Astrocyte (in vitro differentiated cells and primary cell): ENCODE data around the gene PARD3B. TPM values are rescaled to one million over a fixed set of nuclear protein-coding genes. Genes with fewer than 3 reads are reported as not detected.

ENCODE experiments used
- DNase-seq: peaks from one replicate; pipeline ENCODE4 v3.0.0-alpha.2; 2010; ENCODE audit warnings: low read depth
- FAIRE-seq: peaks from 2 replicates; lab custom pipeline; 2011; peaks lifted over from hg19 to GRCh38; lab: Jason Lieb, UNC
- H2AFZ ChIP-seq: 2 replicates; pipeline ENCODE4 v1.6.0; 2012; ENCODE audit warnings: low read depth, low read length, inconsistent platforms
- H3K27ac ChIP-seq: 2 replicates; pipeline ENCODE4 v1.5.1; 2011; ENCODE audit warnings: low read depth, low read length, inconsistent platforms
- H3K27me3 ChIP-seq: 2 replicates; pipeline ENCODE4 v1.6.0; 2011; ENCODE audit warnings: low read length, inconsistent platforms; ENCODE audit not compliant: insufficient read depth
- H3K36me3 ChIP-seq: 2 replicates; pipeline ENCODE4 v1.5.1; 2011; ENCODE audit warnings: low read length, inconsistent platforms; ENCODE audit not compliant: insufficient read depth
- H3K4me1 ChIP-seq: 2 replicates; pipeline ENCODE4 v1.5.1; 2011; ENCODE audit warnings: low read length, inconsistent platforms; ENCODE audit not compliant: insufficient read depth
- H3K4me2 ChIP-seq: 2 replicates; pipeline ENCODE4 v1.6.0; 2012; ENCODE audit warnings: low read length, inconsistent platforms
- H3K4me3 ChIP-seq: 2 replicates; pipeline ENCODE4 v1.5.1; 2011; ENCODE audit warnings: low read depth, mild to moderate bottlenecking, low read length, inconsistent platforms; ENCODE audit not compliant: insufficient read depth
- H3K79me2 ChIP-seq: 2 replicates; pipeline ENCODE4 v1.6.0; 2012; ENCODE audit warnings: mild to moderate bottlenecking, low read length, inconsistent platforms; ENCODE audit not compliant: insufficient read depth
- H3K9ac ChIP-seq: 2 replicates; pipeline ENCODE4 v1.6.0; 2012; ENCODE audit warnings: mild to moderate bottlenecking, low read length, inconsistent platforms
- H3K9me3 ChIP-seq: 2 replicates; pipeline ENCODE4 v1.5.1; 2012; ENCODE audit warnings: low read depth, mild to moderate bottlenecking, low read length, inconsistent platforms; ENCODE audit not compliant: insufficient read depth
- H4K20me1 ChIP-seq: 2 replicates; pipeline ENCODE4 v1.6.0; 2012; ENCODE audit warnings: low read length, inconsistent platforms; ENCODE audit not compliant: insufficient read depth
- H3K27ac Mint-ChIP-seq: one replicate; pipeline ENCODE4 v1.8.0; 2021; ENCODE audit warnings: mild to moderate bottlenecking, mixed read lengths; ENCODE audit not compliant: unreplicated experiment
- H3K27me3 Mint-ChIP-seq: one replicate; pipeline ENCODE4 v1.8.0; 2021; ENCODE audit warnings: low read depth, mixed read lengths; ENCODE audit not compliant: unreplicated experiment
- H3K36me3 Mint-ChIP-seq: one replicate; pipeline ENCODE4 v1.8.0; 2021; ENCODE audit warnings: low read depth, mixed read lengths; ENCODE audit not compliant: unreplicated experiment
- H3K4me1 Mint-ChIP-seq: one replicate; pipeline ENCODE4 v1.8.0; 2021; ENCODE audit warnings: low read depth, mixed read lengths; ENCODE audit not compliant: unreplicated experiment
- H3K4me3 Mint-ChIP-seq: one replicate; pipeline ENCODE4 v1.8.0; 2021; ENCODE audit warnings: mild to moderate bottlenecking, moderate library complexity, mixed read lengths; ENCODE audit not compliant: unreplicated experiment
- H3K9me3 Mint-ChIP-seq: one replicate; pipeline ENCODE4 v1.8.0; 2021; ENCODE audit warnings: mild to moderate bottlenecking, mixed read lengths; ENCODE audit not compliant: unreplicated experiment
- EZH2 ChIP-seq: IDR thresholded peaks from 2 replicates; pipeline ENCODE4 v1.6.1; 2012; ENCODE audit warnings: mild to moderate bottlenecking, low read length, inconsistent platforms; ENCODE audit not compliant: insufficient read depth
- total RNA-seq: library from RNA; stranded (reverse); gene quantifications from 2 replicates; pipeline ENCODE4 v1.2.1, GENCODE V29; 2021
- TF ChIP-seq, protein P1 (sequence below): IDR thresholded peaks from 2 replicates; pipeline ENCODE4 v1.5.1; 2011; ENCODE audit warnings: low read depth, mild to moderate bottlenecking, inconsistent platforms, low read length, moderate library complexity; ENCODE audit not compliant: insufficient read depth

PARD3B gene
- total RNA-seq, 1 donor from 2014 or later, result 6.5 TPM

DNA sequence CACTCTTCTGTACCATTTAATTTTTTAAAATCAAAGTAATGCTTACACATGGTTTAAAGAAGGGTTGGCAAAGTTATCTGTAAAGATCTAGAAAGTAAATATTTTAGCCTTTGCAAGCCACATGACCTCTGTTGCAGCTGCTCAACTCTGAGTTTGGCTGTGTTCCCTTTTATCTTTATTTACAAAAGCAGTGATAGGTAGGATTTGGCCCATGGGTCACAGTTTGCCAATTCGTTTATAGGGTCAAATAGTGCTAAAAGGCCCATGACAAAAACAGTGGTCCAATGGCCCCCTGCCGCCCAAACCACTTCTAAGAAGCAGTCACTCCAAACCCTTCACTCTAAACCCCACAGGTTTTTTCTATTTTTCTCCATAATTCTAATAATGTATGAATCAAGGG, 124.8 kb downstream of the PARD3B start:
- Histone ChIP-seq H3K4me3 (no peak overlapping the region), H3K79me2 (no peaks in the 10 kb centered on the region), H3K9ac (no peak overlapping the region), H3K4me1 (peaks cover 17% of the 10 kb centered on the region), H3K36me3 (no peaks in the 10 kb centered on the region), H3K9me3 (no peaks in the 10 kb centered on the region), H2AFZ (no peak overlapping the region), H4K20me1 (no peaks in the 10 kb centered on the region), H3K27ac (no peak overlapping the region), H3K27me3 (no peaks in the 10 kb centered on the region), H3K4me2 (no peak overlapping the region)
- no peak for FAIRE-seq
- Mint-ChIP-seq H3K36me3 (no peaks in the 10 kb centered on the region), H3K4me1 (peaks cover 8% of the 10 kb centered on the region), H3K4me3 (no peak overlapping the region), H3K9me3 (no peaks in the 10 kb centered on the region), H3K27ac (no peak overlapping the region), H3K27me3 (no peaks in the 10 kb centered on the region)
- DNase-seq, result no peak
- no peak for TF ChIP-seq EZH2
- TF ChIP-seq, protein P1, sequence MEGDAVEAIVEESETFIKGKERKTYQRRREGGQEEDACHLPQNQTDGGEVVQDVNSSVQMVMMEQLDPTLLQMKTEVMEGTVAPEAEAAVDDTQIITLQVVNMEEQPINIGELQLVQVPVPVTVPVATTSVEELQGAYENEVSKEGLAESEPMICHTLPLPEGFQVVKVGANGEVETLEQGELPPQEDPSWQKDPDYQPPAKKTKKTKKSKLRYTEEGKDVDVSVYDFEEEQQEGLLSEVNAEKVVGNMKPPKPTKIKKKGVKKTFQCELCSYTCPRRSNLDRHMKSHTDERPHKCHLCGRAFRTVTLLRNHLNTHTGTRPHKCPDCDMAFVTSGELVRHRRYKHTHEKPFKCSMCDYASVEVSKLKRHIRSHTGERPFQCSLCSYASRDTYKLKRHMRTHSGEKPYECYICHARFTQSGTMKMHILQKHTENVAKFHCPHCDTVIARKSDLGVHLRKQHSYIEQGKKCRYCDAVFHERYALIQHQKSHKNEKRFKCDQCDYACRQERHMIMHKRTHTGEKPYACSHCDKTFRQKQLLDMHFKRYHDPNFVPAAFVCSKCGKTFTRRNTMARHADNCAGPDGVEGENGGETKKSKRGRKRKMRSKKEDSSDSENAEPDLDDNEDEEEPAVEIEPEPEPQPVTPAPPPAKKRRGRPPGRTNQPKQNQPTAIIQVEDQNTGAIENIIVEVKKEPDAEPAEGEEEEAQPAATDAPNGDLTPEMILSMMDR, result no peak

- Histone ChIP-seq H3K4me2 (no peak overlapping the region), H3K36me3 (no peaks in the 10 kb centered on the region), H3K9ac (no peak overlapping the region), H4K20me1 (no peaks in the 10 kb centered on the region), H3K79me2 (no peaks in the 10 kb centered on the region), H3K27ac (no peak overlapping the region), H3K4me3 (no peak overlapping the region), H3K9me3 (no peaks in the 10 kb centered on the region), H3K4me1 (peaks cover 11% of the 10 kb centered on the region), H3K27me3 (no peaks in the 10 kb centered on the region), H2AFZ (no peak overlapping the region)
- Mint-ChIP-seq H3K4me1 (peaks cover 8% of the 10 kb centered on the region), H3K4me3 (no peak overlapping the region), H3K27ac (no peak overlapping the region), H3K9me3 (no peaks in the 10 kb centered on the region), H3K36me3 (no peaks in the 10 kb centered on the region), H3K27me3 (no peaks in the 10 kb centered on the region)
- DNase-seq (no peak), FAIRE-seq (no peak)
- TF ChIP-seq EZH2, result no peak
- TF ChIP-seq, protein P1, result no peak
These were observed 125.5 kb downstream of the PARD3B start for GRCh38 chr2:204670756-204671155.

DNA sequence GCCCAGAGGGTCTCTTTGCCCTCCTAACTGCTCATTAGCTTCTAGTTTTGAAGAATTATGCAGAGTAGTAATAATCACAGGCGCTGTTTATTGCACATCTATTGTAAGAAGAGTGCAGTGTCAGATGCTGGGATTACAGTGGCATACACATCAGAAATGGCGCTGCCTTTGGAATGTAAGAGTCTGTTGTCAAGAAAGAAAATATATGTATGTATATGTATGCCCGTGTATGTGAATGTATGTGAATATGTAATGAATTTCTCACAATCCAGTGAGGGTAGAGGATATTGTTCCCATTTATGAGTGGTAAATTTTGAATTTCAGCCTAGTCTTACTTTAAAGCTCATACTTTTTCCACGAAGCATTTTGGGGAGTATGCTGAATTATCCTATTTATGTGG, 127.5 kb downstream of the PARD3B start:
- Mint-ChIP-seq H3K9me3 (no peaks in the 10 kb centered on the region), H3K27me3 (no peaks in the 10 kb centered on the region), H3K4me1 (peaks cover 8% of the 10 kb centered on the region), H3K27ac (no peak overlapping the region), H3K4me3 (no peak overlapping the region), H3K36me3 (no peaks in the 10 kb centered on the region)
- Histone ChIP-seq H2AFZ (no peak overlapping the region), H3K9ac (no peak overlapping the region), H3K9me3 (no peaks in the 10 kb centered on the region), H3K79me2 (no peaks in the 10 kb centered on the region), H3K27me3 (no peaks in the 10 kb centered on the region), H3K36me3 (no peaks in the 10 kb centered on the region), H4K20me1 (no peaks in the 10 kb centered on the region), H3K4me3 (no peak overlapping the region), H3K4me2 (no peak overlapping the region), H3K27ac (no peak overlapping the region), H3K4me1 (peaks cover 11% of the 10 kb centered on the region)
- TF ChIP-seq EZH2, result no peak
- TF ChIP-seq, protein P1, result no peak
- FAIRE-seq, result no peak
- DNase-seq, result no peak
